ENCODE data around the gene GALNT2. TPM values are rescaled to one million over a fixed set of nuclear protein-coding genes. Genes with fewer than 3 reads are reported as not detected.

The GALNT2 gene
- total RNA-seq, 5 donors from 2014 or later (not counting 1 experiment from before 2014, with no cell fraction given), result 22.2 to 29.7 (median 23.5) TPM

DNA sequence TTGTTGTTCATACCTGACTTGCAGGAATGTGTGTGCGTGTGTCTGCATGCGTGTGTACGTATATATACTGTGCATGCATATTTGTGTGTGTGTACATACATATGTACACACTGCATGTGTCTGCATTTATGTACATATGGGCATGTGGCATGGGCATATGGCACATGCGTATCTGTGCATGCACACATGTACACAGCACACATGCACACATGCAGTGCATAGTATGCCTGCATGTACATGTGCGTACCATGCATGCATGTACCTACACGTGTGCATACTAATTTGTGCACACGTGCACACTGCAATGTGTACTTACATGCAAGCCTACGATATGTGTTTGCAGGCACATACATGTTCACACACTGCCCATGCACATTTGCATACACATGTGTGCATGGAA is 43.9 kb downstream of the GALNT2 start:
- H3K4me1 ChIP-seq (ENCODE audit: control insufficient read depth in 1 of 2, extremely low read depth in 1 of 2, insufficient read depth in 2 of 2, low read length in 2 of 2), result peaks cover 0 to 14% of the 10 kb centered on the region in 2 experiments
- peaks cover 4 to 5% of the 10 kb centered on the region in 2 donors for H3K36me3 ChIP-seq (ENCODE audit: control insufficient read depth in 2 of 2, extremely low read depth in 1 of 2, insufficient read depth in 1 of 2, low read length in 1 of 2)
- DNase-seq, result no peak
- Mint-ChIP-seq H3K27me3 (no peaks in the 10 kb centered on the region), H3K9me3 (no peaks in the 10 kb centered on the region), H3K4me1 (peaks cover 41 to 67% (median 54%) of the 10 kb centered on the region in 3 donors), H3K36me3 (peaks cover 22% of the 10 kb centered on the region), H3K27ac (no peak overlapping the region), H3K4me3 (no peak overlapping the region)
- H3K27ac ChIP-seq (ENCODE audit: low read length), result no peak overlapping the region
- no peak for ATAC-seq (replicated peaks in 1 of 4)
- WGBS (ENCODE audit: insufficient coverage), result 96% methylated on average over 8 of the region's 8 CpGs
- H3K27me3 ChIP-seq (replicated peaks in 1 of 2; ENCODE audit: control insufficient read depth in 2 of 2, extremely low read depth in 1 of 2, insufficient read depth in 2 of 2, low read length in 1 of 2), result no peaks in the 10 kb centered on the region
- POLR2A ChIA-PET, result no interaction called here
- H3K4me3 ChIP-seq (ENCODE audit: control insufficient read depth in 1 of 2, extremely low read depth in 1 of 2, low read length in 1 of 2), result no peak overlapping the region
- H3K9me3 ChIP-seq, result no peaks in the 10 kb centered on the region
- CTCF ChIA-PET, result interaction anchor here in 1 of 2 donors (0.5 kb wide), 1 partner anchor 394 kb away, joined by 3 read pairs; no protein-coding TSS in a partner anchor

DNA sequence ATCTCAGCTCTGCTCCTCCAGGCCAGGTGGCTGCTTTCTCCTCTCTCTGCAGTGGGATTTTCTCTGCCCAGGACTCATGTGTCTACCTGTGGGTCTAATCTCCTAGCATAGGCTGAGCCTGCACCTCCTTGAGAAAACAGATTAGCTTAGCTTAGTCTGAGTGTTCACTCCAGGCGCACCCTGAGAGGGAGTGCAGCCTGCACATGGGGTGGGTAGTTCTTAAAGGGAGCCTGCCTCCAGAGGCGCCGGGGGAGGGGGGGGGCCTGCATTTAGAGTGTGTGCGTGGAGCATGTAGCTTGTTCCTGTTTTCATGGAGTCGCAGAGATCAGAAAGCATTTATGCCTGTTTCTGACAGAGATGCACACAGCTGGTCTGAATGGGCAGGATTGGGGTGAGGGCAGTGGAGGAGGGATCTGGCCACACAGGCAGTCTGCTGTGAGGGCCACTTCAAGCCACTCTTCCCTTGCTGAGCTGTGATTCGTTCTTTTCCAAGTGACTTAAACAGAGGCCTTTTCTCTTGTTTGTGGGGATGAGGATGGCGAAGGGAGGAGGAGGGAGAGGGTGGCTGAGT is 45.2 kb downstream of the GALNT2 start:
- Histone ChIP-seq H3K27ac (ENCODE audit: low read length) (no peak overlapping the region), H3K27me3 (replicated peaks in 1 of 2; ENCODE audit: control insufficient read depth in 2 of 2, extremely low read depth in 1 of 2, insufficient read depth in 2 of 2, low read length in 1 of 2) (no peaks in the 10 kb centered on the region), H3K9me3 (no peaks in the 10 kb centered on the region), H3K4me1 (ENCODE audit: control insufficient read depth in 1 of 2, extremely low read depth in 1 of 2, insufficient read depth in 2 of 2, low read length in 2 of 2) (peaks cover 0 to 14% of the 10 kb centered on the region in 2 experiments), H3K36me3 (ENCODE audit: control insufficient read depth in 2 of 2, extremely low read depth in 1 of 2, insufficient read depth in 1 of 2, low read length in 1 of 2) (peaks cover 4 to 5% of the 10 kb centered on the region in 2 donors), H3K4me3 (ENCODE audit: control insufficient read depth in 1 of 2, extremely low read depth in 1 of 2, low read length in 1 of 2) (no peak overlapping the region)
- H3K27me3 Mint-ChIP-seq, result no peaks in the 10 kb centered on the region
- no peak overlapping the region for H3K27ac Mint-ChIP-seq
- peaks cover 27% of the 10 kb centered on the region for H3K36me3 Mint-ChIP-seq
- peak in 1 of 35 experiments; percentile 30 for DNase-seq
- peaks cover 35 to 60% (median 42%) of the 10 kb centered on the region in 3 donors for H3K4me1 Mint-ChIP-seq
- no peak for ATAC-seq (replicated peaks in 1 of 4)
- CTCF ChIA-PET, result no interaction called here
- no peaks in the 10 kb centered on the region for H3K9me3 Mint-ChIP-seq
- H3K4me3 Mint-ChIP-seq, result no peak overlapping the region
- POLR2A ChIA-PET, result no interaction called here
- 77% methylated on average over 5 of the region's 7 CpGs for WGBS (ENCODE audit: insufficient coverage)

DNA sequence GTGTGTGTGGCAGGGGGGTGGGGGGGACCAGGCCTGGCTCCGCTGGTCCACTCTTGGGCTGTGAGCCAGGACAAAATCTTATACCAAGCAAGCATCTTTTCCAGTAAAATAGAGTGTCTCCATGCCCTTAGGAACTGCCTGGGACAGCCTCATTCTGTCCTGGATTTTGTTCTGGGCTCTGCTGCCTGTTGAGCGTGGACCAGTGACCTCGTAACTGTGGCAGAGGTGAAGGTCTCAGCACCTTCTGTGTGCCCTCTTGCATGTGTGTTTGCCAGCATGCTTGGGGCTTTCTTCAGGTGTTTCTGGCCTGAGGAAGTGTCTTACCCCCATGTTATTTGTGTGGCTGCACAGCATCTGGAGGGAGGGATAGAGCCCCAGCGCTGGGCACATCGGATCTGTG is 45.7 kb downstream of the GALNT2 start:
- ATAC-seq (replicated peaks in 1 of 4) (no peak), DNase-seq (no peak)
- no peak overlapping the region for H3K27ac ChIP-seq (ENCODE audit: low read length)
- H3K9me3 ChIP-seq, result no peaks in the 10 kb centered on the region
- ChIA-PET CTCF (no interaction called here), POLR2A (no interaction called here)
- H3K27ac Mint-ChIP-seq, result no peak overlapping the region
- 96% methylated on average over 4 of the region's 5 CpGs for WGBS (ENCODE audit: insufficient coverage)
- peaks cover 4 to 5% of the 10 kb centered on the region in 2 donors for H3K36me3 ChIP-seq (ENCODE audit: control insufficient read depth in 2 of 2, extremely low read depth in 1 of 2, insufficient read depth in 1 of 2, low read length in 1 of 2)
- peaks cover 30% of the 10 kb centered on the region for H3K36me3 Mint-ChIP-seq
- no peaks in the 10 kb centered on the region for H3K27me3 ChIP-seq (replicated peaks in 1 of 2; ENCODE audit: control insufficient read depth in 2 of 2, extremely low read depth in 1 of 2, insufficient read depth in 2 of 2, low read length in 1 of 2)
- H3K4me1 ChIP-seq (ENCODE audit: control insufficient read depth in 1 of 2, extremely low read depth in 1 of 2, insufficient read depth in 2 of 2, low read length in 2 of 2), result peaks cover 0 to 14% of the 10 kb centered on the region in 2 experiments
- H3K4me1 Mint-ChIP-seq, result peaks cover 29 to 61% (median 38%) of the 10 kb centered on the region in 3 donors
- H3K9me3 Mint-ChIP-seq, result no peaks in the 10 kb centered on the region
- no peak overlapping the region for H3K4me3 Mint-ChIP-seq
- H3K4me3 ChIP-seq (ENCODE audit: control insufficient read depth in 1 of 2, extremely low read depth in 1 of 2, low read length in 1 of 2), result no peak overlapping the region
- H3K27me3 Mint-ChIP-seq, result no peaks in the 10 kb centered on the region

DNA sequence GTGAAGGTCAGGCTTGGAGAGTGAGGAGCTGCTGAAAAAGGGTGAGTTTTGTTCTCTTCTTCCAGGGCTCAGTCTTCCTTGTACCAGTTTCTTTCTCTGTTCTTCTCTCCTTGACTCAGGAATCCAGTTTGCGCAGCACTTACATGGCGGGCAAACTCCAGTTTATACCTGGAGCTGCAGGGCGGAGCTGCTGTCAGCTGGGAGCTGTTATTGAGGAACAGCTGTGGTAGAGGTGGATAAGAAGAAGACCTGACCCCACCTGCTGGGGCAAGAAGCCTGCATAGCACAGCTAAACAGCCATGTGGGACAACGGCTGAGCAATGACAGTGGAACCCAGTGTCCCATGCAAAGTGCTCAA is 46.2 kb downstream of the GALNT2 start:
- ChIA-PET CTCF (no interaction called here), POLR2A (interaction anchor here in 1 of 2 donors (0.6 kb wide), 1 partner anchor 21 kb away, joined by 3 read pairs; no protein-coding TSS in a partner anchor)
- Mint-ChIP-seq H3K27me3 (no peaks in the 10 kb centered on the region), H3K4me1 (peaks cover 25 to 61% (median 37%) of the 10 kb centered on the region in 3 donors), H3K9me3 (no peaks in the 10 kb centered on the region), H3K27ac (no peak overlapping the region), H3K36me3 (peaks cover 34% of the 10 kb centered on the region), H3K4me3 (no peak overlapping the region)
- H3K27ac ChIP-seq (ENCODE audit: low read length), result no peak overlapping the region
- ATAC-seq (replicated peaks in 1 of 4) (no peak), DNase-seq (no peak)
- H3K9me3 ChIP-seq, result no peaks in the 10 kb centered on the region
- peaks cover 4 to 5% of the 10 kb centered on the region in 2 donors for H3K36me3 ChIP-seq (ENCODE audit: control insufficient read depth in 2 of 2, extremely low read depth in 1 of 2, insufficient read depth in 1 of 2, low read length in 1 of 2)
- H3K4me1 ChIP-seq (ENCODE audit: control insufficient read depth in 1 of 2, extremely low read depth in 1 of 2, insufficient read depth in 2 of 2, low read length in 2 of 2), result peaks cover 0 to 14% of the 10 kb centered on the region in 2 experiments
- H3K27me3 ChIP-seq (replicated peaks in 1 of 2; ENCODE audit: control insufficient read depth in 2 of 2, extremely low read depth in 1 of 2, insufficient read depth in 2 of 2, low read length in 1 of 2), result no peaks in the 10 kb centered on the region
- no peak overlapping the region for H3K4me3 ChIP-seq (ENCODE audit: control insufficient read depth in 1 of 2, extremely low read depth in 1 of 2, low read length in 1 of 2)
- 58% methylated on average over 2 of the region's 4 CpGs for WGBS (ENCODE audit: insufficient coverage)

DNA sequence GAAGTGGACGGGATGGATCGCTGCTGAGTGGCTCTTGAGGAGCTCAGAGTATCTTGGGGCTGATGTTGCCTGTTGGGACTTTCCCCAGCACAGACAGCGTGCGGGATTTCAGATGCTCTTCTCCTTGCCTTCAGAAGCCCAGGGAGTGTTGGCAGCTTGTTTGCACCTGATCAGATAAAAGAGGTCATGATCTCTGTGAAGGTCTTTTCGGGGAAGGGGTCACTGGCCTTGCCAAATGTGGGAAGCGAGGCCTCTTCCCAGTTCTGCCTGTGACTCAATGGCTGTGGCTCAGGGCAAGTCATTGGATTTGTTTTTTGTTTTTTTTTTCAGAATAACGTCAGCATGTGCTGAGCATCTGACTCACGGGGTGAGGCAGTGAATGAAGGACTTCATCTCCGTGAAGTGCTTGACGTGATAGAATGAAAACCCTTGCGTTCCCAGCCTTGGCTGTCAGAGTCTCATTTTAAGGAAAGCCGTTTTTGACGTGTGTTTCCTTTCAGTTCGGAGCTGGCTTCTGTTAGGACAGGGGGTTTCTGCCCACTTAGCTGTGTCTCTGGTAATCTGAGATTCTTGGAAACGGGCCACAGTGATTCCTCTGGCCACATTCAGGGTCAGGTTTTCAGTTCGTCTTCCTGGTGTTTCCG is 46.7 kb downstream of the GALNT2 start:
- H3K4me1 ChIP-seq (ENCODE audit: control insufficient read depth in 1 of 2, extremely low read depth in 1 of 2, insufficient read depth in 2 of 2, low read length in 2 of 2), result peaks cover 0 to 14% of the 10 kb centered on the region in 2 experiments
- H3K4me3 Mint-ChIP-seq, result no peak overlapping the region

DNA sequence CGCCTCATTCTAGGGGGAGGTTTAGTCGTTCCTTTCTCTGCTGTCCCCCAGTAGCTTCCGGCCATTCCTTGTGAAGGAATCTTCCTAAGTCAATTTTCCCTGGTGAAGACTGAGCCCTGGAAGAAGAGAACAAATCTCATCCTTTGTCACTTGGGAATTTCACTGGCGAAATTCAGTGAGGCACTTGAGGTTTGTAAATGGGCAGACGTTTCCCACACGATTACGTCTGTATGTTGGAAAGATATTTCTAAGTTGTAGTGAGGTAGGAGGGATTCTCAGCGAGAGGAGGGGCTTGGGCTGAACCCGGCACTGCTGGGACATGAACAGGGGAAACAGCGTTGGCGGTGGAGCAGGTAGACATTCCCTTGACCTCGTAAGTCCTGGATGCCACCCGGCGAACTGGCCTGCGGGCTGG is 47.2 kb downstream of the GALNT2 start:
- H3K4me3 ChIP-seq (ENCODE audit: control insufficient read depth in 1 of 2, extremely low read depth in 1 of 2, low read length in 1 of 2), result no peak overlapping the region
- Mint-ChIP-seq H3K4me1 (peaks cover 25 to 57% (median 29%) of the 10 kb centered on the region in 3 donors), H3K27me3 (no peaks in the 10 kb centered on the region), H3K4me3 (no peak overlapping the region), H3K9me3 (no peaks in the 10 kb centered on the region), H3K27ac (no peak overlapping the region), H3K36me3 (peaks cover 32% of the 10 kb centered on the region)
- H3K9me3 ChIP-seq, result no peaks in the 10 kb centered on the region
- peaks cover 0 to 10% of the 10 kb centered on the region in 2 experiments for H3K4me1 ChIP-seq (ENCODE audit: control insufficient read depth in 1 of 2, extremely low read depth in 1 of 2, insufficient read depth in 2 of 2, low read length in 2 of 2)
- no peak overlapping the region for H3K27ac ChIP-seq (ENCODE audit: low read length)
- ChIA-PET CTCF (interaction anchor here in 1 of 2 donors (0.7 kb wide), 1 partner anchor 8 kb away, joined by 3 read pairs; no protein-coding TSS in a partner anchor), POLR2A (no interaction called here)
- H3K36me3 ChIP-seq (ENCODE audit: control insufficient read depth in 2 of 2, extremely low read depth in 1 of 2, insufficient read depth in 1 of 2, low read length in 1 of 2), result peaks cover 4 to 5% of the 10 kb centered on the region in 2 donors
- no peaks in the 10 kb centered on the region for H3K27me3 ChIP-seq (replicated peaks in 1 of 2; ENCODE audit: control insufficient read depth in 2 of 2, extremely low read depth in 1 of 2, insufficient read depth in 2 of 2, low read length in 1 of 2)
- no peak for DNase-seq
- WGBS (ENCODE audit: insufficient coverage), result 96% methylated on average over 13 of the region's 15 CpGs
- no peak for ATAC-seq (replicated peaks in 1 of 4)

More for the DNA sequence above, 46.7 kb downstream of the GALNT2 start:
- H3K27me3 ChIP-seq (replicated peaks in 1 of 2; ENCODE audit: control insufficient read depth in 2 of 2, extremely low read depth in 1 of 2, insufficient read depth in 2 of 2, low read length in 1 of 2), result no peaks in the 10 kb centered on the region
- ChIA-PET POLR2A (interaction anchor here in 1 of 2 donors (0.6 kb wide), 1 partner anchor 21 kb away, joined by 3 read pairs; no protein-coding TSS in a partner anchor), CTCF (interaction anchor here in 1 of 2 donors (0.7 kb wide), 1 partner anchor 8 kb away, joined by 3 read pairs; no protein-coding TSS in a partner anchor)
- DNase-seq, result no peak
- Mint-ChIP-seq H3K36me3 (peaks cover 32% of the 10 kb centered on the region), H3K27me3 (no peaks in the 10 kb centered on the region), H3K27ac (no peak overlapping the region), H3K4me1 (peaks cover 25 to 60% (median 34%) of the 10 kb centered on the region in 3 donors), H3K9me3 (no peaks in the 10 kb centered on the region)
- no peak overlapping the region for H3K4me3 ChIP-seq (ENCODE audit: control insufficient read depth in 1 of 2, extremely low read depth in 1 of 2, low read length in 1 of 2)
- 93% methylated on average over 17 of the region's 17 CpGs for WGBS (ENCODE audit: insufficient coverage)
- ATAC-seq (replicated peaks in 1 of 4), result no peak
- H3K9me3 ChIP-seq, result no peaks in the 10 kb centered on the region
- H3K27ac ChIP-seq (ENCODE audit: low read length), result no peak overlapping the region
- H3K36me3 ChIP-seq (ENCODE audit: control insufficient read depth in 2 of 2, extremely low read depth in 1 of 2, insufficient read depth in 1 of 2, low read length in 1 of 2), result peaks cover 4 to 5% of the 10 kb centered on the region in 2 donors

All from T-cell (primary cell).